ENCODE results near the gene KCNJ14. TPM values are rescaled to one million over a fixed set of nuclear protein-coding genes. Genes with fewer than 3 reads are reported as not detected.
"Not testable (repeated sequence)": the region's sequence is repeated elsewhere in the genome, so short reads cannot be mapped to it uniquely, and the experiment has no call there.

The KCNJ14 gene
- total RNA-seq, 2 experiments from 2014 or later, result 1.7 to 2.0 TPM

GRCh38 chr19:48483301-48483700 is 27.9 kb downstream of the KCNJ14 start:
- ATAC-seq (ENCODE audit: poor library complexity), result no peak
- Mint-ChIP-seq H3K4me1 (ENCODE audit: low read depth) (peaks cover 27% of the 10 kb centered on the region), H3K9me3 (no peaks in the 10 kb centered on the region), H3K27ac (no peak overlapping the region), H3K27me3 (no peaks in the 10 kb centered on the region), H3K36me3 (ENCODE audit: low read depth) (peaks cover 12% of the 10 kb centered on the region), H3K4me3 (no peak overlapping the region)
- Histone ChIP-seq H3K4me1 (ENCODE audit: insufficient read depth, low read length) (peaks cover 22% of the 10 kb centered on the region), H3K9me3 (ENCODE audit: control insufficient read depth in 1 of 2, insufficient read depth in 1 of 2, low read length in 2 of 2) (no peaks in the 10 kb centered on the region), H3K36me3 (ENCODE audit: insufficient read depth, low read length) (peaks cover 7% of the 10 kb centered on the region), H3K27ac (ENCODE audit: low read depth in 1 of 2, low read length in 2 of 2) (no peak overlapping the region), H3K4me3 (ENCODE audit: low read length) (no peak overlapping the region), H3K27me3 (ENCODE audit: control insufficient read depth in 1 of 2, insufficient read depth in 2 of 2, low read length in 2 of 2) (no peaks in the 10 kb centered on the region)
- DNase-seq, result no peak
- ChIA-PET CTCF (no interaction called here), POLR2A (interaction anchor here (0.6 kb wide), 1 partner anchor 312 kb away, joined by 3 read pairs; no protein-coding TSS in a partner anchor)
- intact Hi-C loops (cut with DNase I, micrococcal nuclease), result no loop called here
- TF ChIP-seq CTCF (IDR thresholded peaks at IDR 0.05), result no peak

GRCh38 chr19:48484247-48484893 is 29.0 kb downstream of the KCNJ14 start:
- no peak overlapping the region for H3K27ac ChIP-seq (ENCODE audit: low read depth in 1 of 2, low read length in 2 of 2)
- Mint-ChIP-seq H3K4me1 (ENCODE audit: low read depth) (peaks cover 24% of the 10 kb centered on the region), H3K4me3 (no peak overlapping the region), H3K27ac (no peak overlapping the region), H3K27me3 (no peaks in the 10 kb centered on the region), H3K9me3 (no peaks in the 10 kb centered on the region), H3K36me3 (ENCODE audit: low read depth) (peaks cover 8% of the 10 kb centered on the region)
- intact Hi-C loops (cut with DNase I, micrococcal nuclease), result no loop called here
- ChIA-PET POLR2A (no interaction called here), CTCF (no interaction called here)
- DNase-seq, result no peak
- no peak overlapping the region for H3K4me3 ChIP-seq (ENCODE audit: low read length)
- TF ChIP-seq CTCF (IDR thresholded peaks at IDR 0.05), result no peak
- H3K4me1 ChIP-seq (ENCODE audit: insufficient read depth, low read length), result peaks cover 22% of the 10 kb centered on the region
- ATAC-seq (ENCODE audit: poor library complexity), result no peak
- no peaks in the 10 kb centered on the region for H3K27me3 ChIP-seq (ENCODE audit: control insufficient read depth in 1 of 2, insufficient read depth in 2 of 2, low read length in 2 of 2)
- H3K9me3 ChIP-seq (ENCODE audit: control insufficient read depth in 1 of 2, insufficient read depth in 1 of 2, low read length in 2 of 2), result no peaks in the 10 kb centered on the region
- H3K36me3 ChIP-seq (ENCODE audit: insufficient read depth, low read length), result no peaks in the 10 kb centered on the region

GRCh38 chr19:48484931-48485612 is 29.7 kb downstream of the KCNJ14 start:
- ChIA-PET POLR2A (no interaction called here), CTCF (no interaction called here)
- no peak for TF ChIP-seq CTCF (IDR thresholded peaks at IDR 0.05)
- Histone ChIP-seq H3K4me3 (ENCODE audit: low read length) (no peak overlapping the region), H3K27ac (ENCODE audit: low read depth in 1 of 2, low read length in 2 of 2) (no peak overlapping the region), H3K9me3 (ENCODE audit: control insufficient read depth in 1 of 2, insufficient read depth in 1 of 2, low read length in 2 of 2) (no peaks in the 10 kb centered on the region), H3K27me3 (ENCODE audit: control insufficient read depth in 1 of 2, insufficient read depth in 2 of 2, low read length in 2 of 2) (no peaks in the 10 kb centered on the region), H3K4me1 (ENCODE audit: insufficient read depth, low read length) (peaks cover 26% of the 10 kb centered on the region), H3K36me3 (ENCODE audit: insufficient read depth, low read length) (no peaks in the 10 kb centered on the region)
- Mint-ChIP-seq H3K4me1 (ENCODE audit: low read depth) (peaks cover 24% of the 10 kb centered on the region), H3K27ac (no peak overlapping the region), H3K27me3 (no peaks in the 10 kb centered on the region), H3K4me3 (no peak overlapping the region), H3K9me3 (no peaks in the 10 kb centered on the region), H3K36me3 (ENCODE audit: low read depth) (peaks cover under 1% of the 10 kb centered on the region)
- intact Hi-C loops (cut with DNase I, micrococcal nuclease), result no loop called here
- DNase-seq, result no peak
- no peak for ATAC-seq (ENCODE audit: poor library complexity)

GRCh38 chr19:48486706-48487105 is 31.3 kb downstream of the KCNJ14 start:
- peaks cover 25% of the 10 kb centered on the region for H3K4me1 ChIP-seq (ENCODE audit: insufficient read depth, low read length)
- ATAC-seq (ENCODE audit: poor library complexity); POLR2A ChIA-PET; H3K36me3 Mint-ChIP-seq (ENCODE audit: low read depth); CTCF ChIA-PET; H3K36me3 ChIP-seq (ENCODE audit: insufficient read depth, low read length); H3K27me3 ChIP-seq (ENCODE audit: control insufficient read depth in 1 of 2, insufficient read depth in 2 of 2, low read length in 2 of 2); H3K27ac Mint-ChIP-seq; DNase-seq; H3K9me3 Mint-ChIP-seq; H3K27ac ChIP-seq (ENCODE audit: low read depth in 1 of 2, low read length in 2 of 2); H3K4me3 Mint-ChIP-seq; intact Hi-C loops (cut with DNase I, micrococcal nuclease); H3K9me3 ChIP-seq (ENCODE audit: control insufficient read depth in 1 of 2, insufficient read depth in 1 of 2, low read length in 2 of 2); H3K27me3 Mint-ChIP-seq; H3K4me3 ChIP-seq (ENCODE audit: low read length): not testable (repeated sequence)
- H3K4me1 Mint-ChIP-seq (ENCODE audit: low read depth), result peaks cover 20% of the 10 kb centered on the region
